ENCODE data around the gene MYMK. TPM values are rescaled to one million over a fixed set of nuclear protein-coding genes. Genes with fewer than 3 reads are reported as not detected.
A peak's percentile ranks its signal among the peaks of the same experiment; 100 is the strongest.

Gene MYMK
- total RNA-seq, 2 donors from 2014 or later = not detected

DNA sequence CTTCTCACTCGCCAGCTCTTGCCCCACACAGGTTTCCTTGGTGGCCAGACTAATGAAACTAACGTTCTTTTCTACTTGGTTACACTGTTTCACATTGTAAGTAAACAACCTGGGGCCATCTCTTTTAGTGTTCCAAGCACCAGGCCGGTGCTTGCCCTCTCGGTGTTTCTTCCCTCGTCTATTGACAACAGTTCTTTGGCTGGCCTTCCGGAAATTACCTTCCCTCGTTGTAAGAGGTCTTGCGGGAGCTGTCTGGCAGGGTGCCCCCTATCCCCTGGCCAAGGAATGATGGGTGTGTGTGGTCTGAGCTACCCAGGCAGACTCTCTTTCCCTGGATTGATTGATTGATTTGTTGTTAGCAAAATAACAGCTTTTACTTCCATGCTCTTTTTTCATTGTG lies 918 bp upstream of the MYMK start:
- H3K4me1 Mint-ChIP-seq = peaks cover 22% of the 10 kb centered on the region
- peaks cover 13% of the 10 kb centered on the region for H3K4me1 ChIP-seq (ENCODE audit: control insufficient read depth, insufficient read depth, low read length)
- no peaks in the 10 kb centered on the region for H3K9me3 Mint-ChIP-seq
- no peaks in the 10 kb centered on the region for H3K27me3 ChIP-seq (ENCODE audit: control insufficient read depth, insufficient read depth, low read length, poor library complexity, severe bottlenecking)
- H3K36me3 Mint-ChIP-seq (ENCODE audit: low read depth) = no peaks in the 10 kb centered on the region
- 79 to 82% methylated on average over 8 of the region's 8 CpGs for WGBS, 2 experiments (ENCODE audit: insufficient coverage in 1 of 2, insufficient read length in 1 of 2)
- TF ChIP-seq CTCF (conservative IDR thresholded peaks at IDR 0.05) = peak; percentile 13
- peaks cover 1% of the 10 kb centered on the region for H3K27me3 Mint-ChIP-seq (ENCODE audit: insufficient read depth)
- DNase-seq = no peak
- no peak overlapping the region for H3K27ac Mint-ChIP-seq
- H3K36me3 ChIP-seq (ENCODE audit: control insufficient read depth, insufficient read depth, low read length) = no peaks in the 10 kb centered on the region
- no peak overlapping the region for H3K4me3 ChIP-seq (ENCODE audit: low read length)
- no peaks in the 10 kb centered on the region for H3K9me3 ChIP-seq (ENCODE audit: control insufficient read depth, low read length)
- H3K4me3 Mint-ChIP-seq = no peak overlapping the region
- H3K9ac ChIP-seq (ENCODE audit: extremely low read depth, low read length, poor library complexity, severe bottlenecking) = no peak overlapping the region
- no peak overlapping the region for H3K27ac ChIP-seq (ENCODE audit: low read depth, low read length)

- 78 to 91% methylated on average over 1 to 5 of the region's 5 CpGs for WGBS, 2 experiments (ENCODE audit: insufficient coverage in 1 of 2, insufficient read length in 1 of 2)
- no peaks in the 10 kb centered on the region for H3K27me3 ChIP-seq (ENCODE audit: control insufficient read depth, insufficient read depth, low read length, poor library complexity, severe bottlenecking)
Measured at GRCh38 chr9:133524146-133524545, 613 bp downstream of the MYMK start.

DNA sequence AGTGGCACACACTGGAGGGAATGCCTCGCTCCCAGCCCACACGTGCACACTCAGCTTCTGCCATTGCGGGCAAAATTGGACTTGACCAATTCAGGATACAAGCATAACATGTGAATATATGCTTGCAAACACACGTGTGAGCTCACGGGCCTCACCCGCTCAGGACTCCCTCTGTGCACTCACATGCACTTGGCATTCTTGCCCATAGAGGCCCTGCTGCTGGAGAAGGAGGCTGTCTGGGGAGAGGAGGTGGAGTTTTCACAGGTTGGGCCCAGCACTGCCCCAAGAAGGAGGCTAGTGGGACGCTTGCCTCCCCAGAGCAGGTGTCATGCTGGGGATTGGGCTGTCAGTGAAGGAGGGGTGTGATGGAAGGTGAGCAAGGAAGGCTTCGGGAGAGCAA lies 1.7 kb downstream of the MYMK start:
- Histone ChIP-seq H3K9ac (ENCODE audit: extremely low read depth, low read length, poor library complexity, severe bottlenecking) (no peak overlapping the region), H3K27me3 (ENCODE audit: control insufficient read depth, insufficient read depth, low read length, poor library complexity, severe bottlenecking) (no peaks in the 10 kb centered on the region), H3K4me3 (ENCODE audit: low read length) (no peak overlapping the region), H3K36me3 (ENCODE audit: control insufficient read depth, insufficient read depth, low read length) (no peaks in the 10 kb centered on the region), H3K4me1 (ENCODE audit: control insufficient read depth, insufficient read depth, low read length) (peaks cover 13% of the 10 kb centered on the region), H3K27ac (ENCODE audit: low read depth, low read length) (no peak overlapping the region), H3K9me3 (ENCODE audit: control insufficient read depth, low read length) (no peaks in the 10 kb centered on the region)
- no peaks in the 10 kb centered on the region for H3K27me3 Mint-ChIP-seq (ENCODE audit: insufficient read depth)
- peaks cover 22% of the 10 kb centered on the region for H3K4me1 Mint-ChIP-seq
- no peak overlapping the region for H3K4me3 Mint-ChIP-seq
- H3K36me3 Mint-ChIP-seq (ENCODE audit: low read depth) = no peaks in the 10 kb centered on the region
- TF ChIP-seq CTCF (conservative IDR thresholded peaks at IDR 0.05) = peak; percentile 35
- H3K9me3 Mint-ChIP-seq = no peaks in the 10 kb centered on the region
- H3K27ac Mint-ChIP-seq = no peak overlapping the region
- no peak for DNase-seq
- 86 to 91% methylated on average over 8 of the region's 8 CpGs for WGBS, 2 experiments (ENCODE audit: insufficient coverage in 1 of 2, insufficient read length in 1 of 2)

More at GRCh38 chr9:133524146-133524545, 613 bp downstream of the MYMK start:
- Histone ChIP-seq H3K9me3 (ENCODE audit: control insufficient read depth, low read length) (no peaks in the 10 kb centered on the region), H3K9ac (ENCODE audit: extremely low read depth, low read length, poor library complexity, severe bottlenecking) (no peak overlapping the region), H3K4me1 (ENCODE audit: control insufficient read depth, insufficient read depth, low read length) (peaks cover 13% of the 10 kb centered on the region), H3K4me3 (ENCODE audit: low read length) (no peak overlapping the region), H3K36me3 (ENCODE audit: control insufficient read depth, insufficient read depth, low read length) (no peaks in the 10 kb centered on the region), H3K27ac (ENCODE audit: low read depth, low read length) (no peak overlapping the region)
- Mint-ChIP-seq H3K9me3 (no peaks in the 10 kb centered on the region), H3K4me1 (peaks cover 22% of the 10 kb centered on the region), H3K4me3 (no peak overlapping the region), H3K27me3 (ENCODE audit: insufficient read depth) (no peaks in the 10 kb centered on the region), H3K27ac (no peak overlapping the region), H3K36me3 (ENCODE audit: low read depth) (no peaks in the 10 kb centered on the region)
- DNase-seq = no peak
- no peak for TF ChIP-seq CTCF (conservative IDR thresholded peaks at IDR 0.05)
